ENCODE data around the gene CEMP1.

DNA sequence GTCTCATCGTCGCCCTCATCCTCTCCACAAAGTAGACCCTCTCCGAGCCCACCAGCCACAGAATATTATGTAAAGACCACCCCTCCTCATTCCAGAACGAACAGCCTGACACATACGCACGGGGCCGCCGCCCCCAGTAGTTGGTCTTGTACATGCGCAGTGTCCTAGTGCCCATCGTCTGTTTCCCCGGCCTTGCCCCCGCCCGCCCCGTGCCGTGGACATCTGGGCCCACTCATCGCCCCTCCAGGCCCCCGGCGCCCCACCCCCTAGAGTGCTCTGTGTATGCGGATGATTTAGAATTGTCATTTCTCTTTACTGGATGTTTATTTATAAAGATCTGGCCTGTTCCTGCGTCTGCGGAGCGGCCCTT, 11.5 kb downstream of the CEMP1 start:
- TF ChIP-seq, protein P1, sequence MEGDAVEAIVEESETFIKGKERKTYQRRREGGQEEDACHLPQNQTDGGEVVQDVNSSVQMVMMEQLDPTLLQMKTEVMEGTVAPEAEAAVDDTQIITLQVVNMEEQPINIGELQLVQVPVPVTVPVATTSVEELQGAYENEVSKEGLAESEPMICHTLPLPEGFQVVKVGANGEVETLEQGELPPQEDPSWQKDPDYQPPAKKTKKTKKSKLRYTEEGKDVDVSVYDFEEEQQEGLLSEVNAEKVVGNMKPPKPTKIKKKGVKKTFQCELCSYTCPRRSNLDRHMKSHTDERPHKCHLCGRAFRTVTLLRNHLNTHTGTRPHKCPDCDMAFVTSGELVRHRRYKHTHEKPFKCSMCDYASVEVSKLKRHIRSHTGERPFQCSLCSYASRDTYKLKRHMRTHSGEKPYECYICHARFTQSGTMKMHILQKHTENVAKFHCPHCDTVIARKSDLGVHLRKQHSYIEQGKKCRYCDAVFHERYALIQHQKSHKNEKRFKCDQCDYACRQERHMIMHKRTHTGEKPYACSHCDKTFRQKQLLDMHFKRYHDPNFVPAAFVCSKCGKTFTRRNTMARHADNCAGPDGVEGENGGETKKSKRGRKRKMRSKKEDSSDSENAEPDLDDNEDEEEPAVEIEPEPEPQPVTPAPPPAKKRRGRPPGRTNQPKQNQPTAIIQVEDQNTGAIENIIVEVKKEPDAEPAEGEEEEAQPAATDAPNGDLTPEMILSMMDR (IDR thresholded peaks at IDR 0.05): no peak
- no peak for TF ChIP-seq POLR2A (IDR thresholded peaks at IDR 0.05)

Measured in vagina (tissue), 2 donors.